Thoracic aorta (tissue), 2 donors: ENCODE data around the gene NTNG2. TPM values are rescaled to one million over a fixed set of nuclear protein-coding genes. Genes with fewer than 3 reads are reported as not detected.

Source experiments
- ATAC-seq: fragments of 150-250 bp; one replicate; pipeline ENCODE4 v1.8.0; 2017; ENCODE audit warnings: low read depth; ENCODE audit not compliant: insufficient number of reproducible peaks, low FRiP score
- DNase-seq: peaks from one replicate; pipeline ENCODE4 v3.0.0-alpha.2; 2020; ENCODE audit warnings: low spot score
- H3K27ac ChIP-seq, 2 donors: fragments of 200-600 bp; sonication (generic); 1 replicate in 1 of 2; 2 replicates in 1 of 2; pipeline ENCODE4 v1.5.1; 2016; ENCODE audit warnings: mild to moderate bottlenecking in 2 of 2, moderate library complexity in 2 of 2
- H3K27me3 ChIP-seq: fragments of 200-600 bp; sonication (generic); replicated peaks from 2 replicates; pipeline ENCODE4 v1.6.0; 2016; ENCODE audit warnings: mild to moderate bottlenecking; ENCODE audit not compliant: insufficient read depth
- H3K36me3 ChIP-seq: fragments of 200-600 bp; sonication (generic); one replicate; pipeline ENCODE4 v1.5.1; 2016
- H3K4me1 ChIP-seq, 2 donors: fragments of 200-600 bp; sonication (generic); 1 replicate in 1 of 2; 2 replicates in 1 of 2; pipeline versions ENCODE4 v1.5.1 to v1.6.0; 2016; ENCODE audit warnings: low read depth in 2 of 2, mild to moderate bottlenecking in 1 of 2; ENCODE audit not compliant: control insufficient read depth in 1 of 2
- H3K4me3 ChIP-seq: fragments of 200-600 bp; sonication (generic); 2 replicates; pipeline ENCODE4 v1.5.1; 2016; ENCODE audit warnings: mild to moderate bottlenecking
- H3K9me3 ChIP-seq: fragments of 200-600 bp; sonication (generic); 2 replicates; pipeline ENCODE4 v1.5.1; 2016
- CTCF ChIP-seq: fragments of 200-600 bp; sonication (generic); IDR thresholded peaks from one replicate; pipeline ENCODE4 v1.5.1; 2019; ENCODE audit warnings: antibody characterized with exemption
- total RNA-seq, 2 donors: library from RNA; depleted of rRNA; stranded (reverse); fragments of >200 nt; gene quantifications; one replicate each; pipeline versions ENCODE4 v1.1.0 to v1.2.3, GENCODE V29; 2016

NTNG2 gene
- total RNA-seq, 2 donors from 2014 or later, result 1.2 to 2.0 TPM

- Histone ChIP-seq H3K4me1 (no peaks in the 10 kb centered on the region), H3K27ac (no peak overlapping the region), H3K4me3 (no peak overlapping the region), H3K9me3 (no peaks in the 10 kb centered on the region), H3K27me3 (no peaks in the 10 kb centered on the region), H3K36me3 (no peaks in the 10 kb centered on the region)
- no peak for DNase-seq
- TF ChIP-seq CTCF, result no peak
- no peak for ATAC-seq
Observed at GRCh38 chr9:132124800-132125199, 37.1 kb upstream of the NTNG2 start.

- ATAC-seq (no peak), DNase-seq (no peak)
- H3K27ac ChIP-seq, result no peak overlapping the region
- no peaks in the 10 kb centered on the region for H3K27me3 ChIP-seq
- H3K4me3 ChIP-seq, result no peak overlapping the region
- no peaks in the 10 kb centered on the region for H3K9me3 ChIP-seq
- H3K4me1 ChIP-seq, result no peaks in the 10 kb centered on the region
- no peak for TF ChIP-seq CTCF
- no peaks in the 10 kb centered on the region for H3K36me3 ChIP-seq
Observed at GRCh38 chr9:132125361-132125760, 36.5 kb upstream of the NTNG2 start.

- Histone ChIP-seq H3K4me3 (no peak overlapping the region), H3K9me3 (no peaks in the 10 kb centered on the region), H3K27me3 (no peaks in the 10 kb centered on the region), H3K36me3 (no peaks in the 10 kb centered on the region), H3K4me1 (no peaks in the 10 kb centered on the region), H3K27ac (no peak overlapping the region)
- DNase-seq, result no peak
- no peak for ATAC-seq
- no peak for TF ChIP-seq CTCF
Observed at GRCh38 chr9:132125944-132126679, 35.7 kb upstream of the NTNG2 start.

- ATAC-seq (no peak), DNase-seq (no peak)
- Histone ChIP-seq H3K4me1 (no peaks in the 10 kb centered on the region), H3K9me3 (no peaks in the 10 kb centered on the region), H3K4me3 (no peak overlapping the region), H3K27me3 (no peaks in the 10 kb centered on the region), H3K27ac (no peak overlapping the region), H3K36me3 (no peaks in the 10 kb centered on the region)
- TF ChIP-seq CTCF, result no peak
Observed at GRCh38 chr9:132126680-132127236, 35.1 kb upstream of the NTNG2 start.

- Histone ChIP-seq H3K4me3 (no peak overlapping the region), H3K4me1 (no peaks in the 10 kb centered on the region), H3K27me3 (no peaks in the 10 kb centered on the region), H3K27ac (no peak overlapping the region), H3K9me3 (no peaks in the 10 kb centered on the region), H3K36me3 (no peaks in the 10 kb centered on the region)
- DNase-seq (no peak), ATAC-seq (no peak)
- TF ChIP-seq CTCF, result no peak
Observed at GRCh38 chr9:132127888-132128534, 33.8 kb upstream of the NTNG2 start.
